Adrenal gland (tissue), 12 donors: ENCODE data around the gene MRPS10. TPM values are rescaled to one million over a fixed set of nuclear protein-coding genes. Genes with fewer than 3 reads are reported as not detected.
"Not testable (repeated sequence)": the region's sequence is repeated elsewhere in the genome, so short reads cannot be mapped to it uniquely, and the experiment has no call there.

Experiments used
- DNase-seq, 7 donors: peaks; one replicate each; pipeline ENCODE4 v3.0.0-alpha.2; 2019 to 2020
- H3K27ac ChIP-seq, 5 donors: fragments of 200-600 bp; sonication (generic) in 4 of 5; 1 replicate in 3 of 5; 2 replicates in 2 of 5; pipeline versions ENCODE4 v1.5.1 to v1.8.0; 2016 to 2020; ENCODE audit warnings: mild to moderate bottlenecking in 1 of 5
- H3K27me3 ChIP-seq: fragments of 200-600 bp; 2 replicates; pipeline ENCODE4 v1.8.0; 2021
- H3K36me3 ChIP-seq, 2 donors: fragments of 200-600 bp; replicated peaks in 1 of 2; 1 replicate in 1 of 2; 2 replicates in 1 of 2; pipeline versions ENCODE4 v1.5.1 to v1.8.0; 2018 to 2022
- H3K4me1 ChIP-seq, 2 donors: fragments of 200-600 bp; replicated peaks in 1 of 2; 1 replicate in 1 of 2; 2 replicates in 1 of 2; pipeline versions ENCODE4 v1.5.1 to v1.8.0; 2018 to 2021
- H3K4me3 ChIP-seq, 4 donors: fragments of 200-600 bp; sonication (generic) in 3 of 4; one replicate each; pipeline ENCODE4 v1.5.1; 2016 to 2018
- H3K9me3 ChIP-seq, 3 donors: fragments of 200-600 bp; sonication (generic) in 1 of 3; replicated peaks in 1 of 3; 1 replicate in 2 of 3; 2 replicates in 1 of 3; pipeline versions ENCODE4 v1.5.1 to v1.8.0; 2016 to 2021
- CTCF ChIP-seq, 6 experiments: fragments of 450-650 bp in 4 of 6; fragments of 200-600 bp in 2 of 6; sonication (generic) in 1 of 6; IDR thresholded peaks; 1 replicate in 5 of 6; 2 replicates in 1 of 6; pipeline versions ENCODE4 v1.5.1 to v1.8.0; 2016 to 2021; ENCODE audit warnings: antibody characterized with exemption in 6 of 6, mild to moderate bottlenecking in 2 of 6, moderate library complexity in 1 of 6
- POLR2A ChIP-seq, 2 donors: fragments of 450-650 bp; IDR thresholded peaks; one replicate each; pipeline ENCODE4 v1.6.1; 2017; ENCODE audit warnings: antibody characterized with exemption in 2 of 2, mild to moderate bottlenecking in 2 of 2, moderate library complexity in 1 of 2
- WGBS, 4 donors: extraction: QIAGEN DNeasy Blood & Tissue Kit in 2 of 4; methylation state at CpG; one replicate each; pipeline versions ENCODE4 v1.1.5 to v1.1.7; 2013 to 2017; 5-methylcytosine and 5-hydroxymethylcytosine counted together
- intact Hi-C, 2 donors: fragments of 100-400 bp; cut with DNase I; formaldehyde crosslinking; loops; one replicate each; pipeline versions ENCODE4 v1.14.1 to v1.15.0; 2022 to 2023
- polyA plus RNA-seq, 3 donors: library from polyadenylated mRNA; stranded (reverse); fragments of 200-250 nt in 2 of 3; fragments of 350-450 nt in 1 of 3; fragmentation: Illumina TruSeq in 1 of 3; extraction: RNeasy Lipid Tissue Mini Kit (QIAGEN cat#74804) in 1 of 3; gene quantifications; one replicate each; pipeline ENCODE4 v1.2.3, GENCODE V29; 2013 to 2014
- total RNA-seq, 9 donors: library from RNA; depleted of rRNA in 4 of 9; stranded (reverse); fragments of >200 nt in 4 of 9; fragments of 120-200 nt in 1 of 9; fragmentation: NEBNext Ultra II Directional in 1 of 9; extraction: Animal tissue kit (Norgen Biotek cat#: 25700) in 1 of 9; gene quantifications; one replicate each; pipeline versions ENCODE4 v1.1.0 to v1.2.4, GENCODE V29; 2013 to 2023
- donor health status: healthy with polysubstance abuse.
- donor health status: Bipolar disorder and iron deficiency.
- donor health status: DM: yes; HTN: yes; CAD: no.
- donor health status: DM: no; HTN: no; CAD: no.
- donor health status: DM: no; HTN: no; CAD: no.
- donor health status: DM: yes; HTN: yes; CAD: no.

The MRPS10 gene
- total and polyA plus RNA-seq, 12 donors, result 14.7 to 67.4 (median 34.0) TPM

GRCh38 chr6:42175860-42176259 is 41.8 kb downstream of the MRPS10 start:
- TF ChIP-seq POLR2A (IDR thresholded peaks at IDR 0.05) (no peak), CTCF (IDR thresholded peaks at IDR 0.05) (no peak)

GRCh38 chr6:42173101-42173500 is 44.6 kb downstream of the MRPS10 start, which contains the start of gene GUCA1A:
Gene GUCA1A (plus strand): TSS chr6:42173364. CDS start chr6:42173614, 250 bp downstream.
- H3K27ac ChIP-seq, result no peak within 1 kb of the TSS
- no peaks in the 10 kb centered on the region for H3K9me3 ChIP-seq
- H3K4me3 ChIP-seq, result no peak within 1 kb of the TSS
- H3K4me1 ChIP-seq, result no peaks in the 10 kb centered on the region
- no peak for DNase-seq
- H3K27me3 ChIP-seq, result no peaks in the 10 kb centered on the region
- no peak for TF ChIP-seq CTCF (IDR thresholded peaks at IDR 0.05)
- no peak for TF ChIP-seq POLR2A (IDR thresholded peaks at IDR 0.05)
- WGBS, 4 donors, result 83 to 93% (median 90%) methylated on average over 2 of the region's 2 CpGs
- intact Hi-C loops, result no loop called here
- H3K36me3 ChIP-seq, result no peaks in the 10 kb centered on the region

More at GRCh38 chr6:42175860-42176259, 41.8 kb downstream of the MRPS10 start:
- intact Hi-C loops, result no loop called here
- no peaks in the 10 kb centered on the region for H3K9me3 ChIP-seq
- 72 to 77% (median 75%) methylated on average over 5 of the region's 5 CpGs for WGBS, 4 donors
- H3K36me3 ChIP-seq, result no peaks in the 10 kb centered on the region
- H3K4me3 ChIP-seq, result no peak overlapping the region
- H3K27me3 ChIP-seq, result no peaks in the 10 kb centered on the region
- H3K4me1 ChIP-seq, result no peaks in the 10 kb centered on the region
- DNase-seq, result no peak
- no peak overlapping the region for H3K27ac ChIP-seq

GRCh38 chr6:42171813-42172581 is 45.7 kb downstream of the MRPS10 start:
- H3K4me1 ChIP-seq, result no peaks in the 10 kb centered on the region
- no peaks in the 10 kb centered on the region for H3K27me3 ChIP-seq
- intact Hi-C loops, result no loop called here
- no peak overlapping the region for H3K27ac ChIP-seq
- H3K4me3 ChIP-seq, result no peak overlapping the region
- no peaks in the 10 kb centered on the region for H3K9me3 ChIP-seq
- TF ChIP-seq POLR2A (IDR thresholded peaks at IDR 0.05), result no peak
- no peak for TF ChIP-seq CTCF (IDR thresholded peaks at IDR 0.05)
- no peaks in the 10 kb centered on the region for H3K36me3 ChIP-seq
- DNase-seq, result no peak
- 82 to 89% (median 87%) methylated on average over 7 of the region's 7 CpGs for WGBS, 4 donors

GRCh38 chr6:42169780-42170179 is 47.9 kb downstream of the MRPS10 start:
- not testable (repeated sequence) for H3K9me3 ChIP-seq, H3K36me3 ChIP-seq, H3K4me1 ChIP-seq, H3K27ac ChIP-seq, DNase-seq, H3K4me3 ChIP-seq, H3K27me3 ChIP-seq
- intact Hi-C loops, result loop anchor here in 1 of 2 donors (5.0 kb wide), 1 partner anchor 92 kb away; no protein-coding TSS in a partner anchor
- 45 to 99% (median 46%) methylated on average over 2 of the region's 2 CpGs for WGBS, 4 donors

GRCh38 chr6:42168650-42169049 is 49.0 kb downstream of the MRPS10 start:
- Histone ChIP-seq H3K27ac (no peak overlapping the region), H3K36me3 (no peaks in the 10 kb centered on the region), H3K27me3 (no peaks in the 10 kb centered on the region), H3K9me3 (no peaks in the 10 kb centered on the region), H3K4me1 (no peaks in the 10 kb centered on the region), H3K4me3 (no peak overlapping the region)
- DNase-seq, result no peak
- intact Hi-C loops, result loop anchor here in 1 of 2 donors (5.0 kb wide), 1 partner anchor 91 kb away; no protein-coding TSS in a partner anchor
- no peak for TF ChIP-seq POLR2A (IDR thresholded peaks at IDR 0.05)
- TF ChIP-seq CTCF (IDR thresholded peaks at IDR 0.05), result no peak
- WGBS, 4 donors, result 81 to 87% (median 86%) methylated on average over 6 of the region's 6 CpGs
